Stimulated activated naive CD8-positive, alpha-beta T cell treated with anti-CD3 and anti-CD28 coated beads, Interleukin-15, Interleukin-2, amounts not matched to agents 100 U/mL and 50 U/mL, for 24 hours (primary cell): ENCODE data around the gene DMRTA1.
"Not testable (repeated sequence)": the region's sequence is repeated elsewhere in the genome, so short reads cannot be mapped to it uniquely, and the experiment has no call there.

Source experiments
- ATAC-seq: fragments of 150-1000 bp; cut with Tn5 transposase; one replicate; pipeline ENCODE4 v1.10.0; 2021
- DNase-seq: peaks from one replicate; pipeline ENCODE4 v3.0.0; 2021

Gene DMRTA1

GRCh38 chr9:22446589-22446949, at the start of gene DMRTA1:
Gene DMRTA1 (plus strand): TSS chr9:22446824. CDS start chr9:22447066, 242 bp downstream.
- ATAC-seq, result no peak
- peak; percentile 25 for DNase-seq

- no peak for ATAC-seq
- DNase-seq, result no peak
These were observed 45.0 kb upstream of the DMRTA1 start for GRCh38 chr9:22401671-22402070.

GRCh38 chr9:22405869-22406659, 40.6 kb upstream of the DMRTA1 start:
- no peak for ATAC-seq

GRCh38 chr9:22413884-22414283, 32.7 kb upstream of the DMRTA1 start:
- ATAC-seq (no peak), DNase-seq (no peak)

More at GRCh38 chr9:22405869-22406659, 40.6 kb upstream of the DMRTA1 start:
- no peak for DNase-seq

GRCh38 chr9:22415941-22416691, 30.5 kb upstream of the DMRTA1 start:
- no peak for ATAC-seq

GRCh38 chr9:22416692-22417060, 29.9 kb upstream of the DMRTA1 start:
- no peak for DNase-seq
- ATAC-seq, result no peak

More at GRCh38 chr9:22415941-22416691, 30.5 kb upstream of the DMRTA1 start:
- DNase-seq, result no peak

- ATAC-seq (no peak), DNase-seq (no peak)
These were observed 23.1 kb upstream of the DMRTA1 start for GRCh38 chr9:22423566-22423965.

GRCh38 chr9:22424616-22425015, 22.0 kb upstream of the DMRTA1 start:
- no peak for DNase-seq

GRCh38 chr9:22425551-22425950, 21.1 kb upstream of the DMRTA1 start:
- ATAC-seq, result no peak
- DNase-seq, result no peak

More at GRCh38 chr9:22424616-22425015, 22.0 kb upstream of the DMRTA1 start:
- ATAC-seq, result no peak

- no peak for ATAC-seq
These were observed 19.3 kb upstream of the DMRTA1 start for GRCh38 chr9:22427226-22427880.

GRCh38 chr9:22433691-22434090, 12.9 kb upstream of the DMRTA1 start:
- DNase-seq, result no peak
- ATAC-seq, result no peak

More at GRCh38 chr9:22427226-22427880, 19.3 kb upstream of the DMRTA1 start:
- no peak for DNase-seq

GRCh38 chr9:22435252-22435651, 11.4 kb upstream of the DMRTA1 start:
- DNase-seq, ATAC-seq: not testable (repeated sequence)

GRCh38 chr9:22437461-22438067, 9.1 kb upstream of the DMRTA1 start:
- ATAC-seq, DNase-seq: not testable (repeated sequence)

GRCh38 chr9:22440841-22441240, 5.8 kb upstream of the DMRTA1 start:
- no peak for DNase-seq
- no peak for ATAC-seq

- DNase-seq, result peak; percentile 41
These were observed 460 bp downstream of the DMRTA1 start for GRCh38 chr9:22446950-22447617.

GRCh38 chr9:22447618-22448305, 1.1 kb downstream of the DMRTA1 start:
- ATAC-seq (no peak), DNase-seq (no peak)

More at GRCh38 chr9:22446950-22447617, 460 bp downstream of the DMRTA1 start:
- ATAC-seq, result peak; percentile 87

- DNase-seq (no peak), ATAC-seq (no peak)
These were observed 3.1 kb downstream of the DMRTA1 start for GRCh38 chr9:22449719-22450118.

- ATAC-seq (no peak), DNase-seq (peak; percentile 43)
These were observed 5.9 kb downstream of the DMRTA1 start for GRCh38 chr9:22452415-22453010.

GRCh38 chr9:22454016-22454415, 7.4 kb downstream of the DMRTA1 start:
- DNase-seq (no peak), ATAC-seq (no peak)

- DNase-seq (no peak), ATAC-seq (no peak)
These were observed 8.6 kb downstream of the DMRTA1 start for GRCh38 chr9:22455181-22455580.

- no peak for DNase-seq
- no peak for ATAC-seq
These were observed 10.8 kb downstream of the DMRTA1 start for GRCh38 chr9:22457448-22457847.
